NCI-H2227 (cell line): ENCODE measurements around the gene FAM83F.

Source experiments
- DNase-seq: peaks from one replicate; lab custom pipeline; 2025; ENCODE audit not compliant: unreplicated experiment; lab: John Stamatoyannopoulos, UW

FAM83F gene

GRCh38 chr22:40033586-40034380 is 39.0 kb downstream of the FAM83F start:
- peak; percentile 59 for DNase-seq

- no peak for DNase-seq
Measured at GRCh38 chr22:40035351-40035750, 40.6 kb downstream of the FAM83F start.

GRCh38 chr22:40036126-40036525 is 41.4 kb downstream of the FAM83F start:
- DNase-seq, result no peak

GRCh38 chr22:40036591-40037225 is 42.0 kb downstream of the FAM83F start:
- DNase-seq, result peak; percentile 65

- no peak for DNase-seq
Measured at GRCh38 chr22:40037320-40037719, 42.6 kb downstream of the FAM83F start.

GRCh38 chr22:40039482-40040115 is 44.8 kb downstream of the FAM83F start:
- DNase-seq, result no peak

GRCh38 chr22:40040927-40041326 is 46.2 kb downstream of the FAM83F start:
- peak; percentile 59 for DNase-seq

- no peak for DNase-seq
Measured at GRCh38 chr22:40041366-40042137, 46.8 kb downstream of the FAM83F start.

- DNase-seq, result no peak
Measured at GRCh38 chr22:40042312-40042711, 47.6 kb downstream of the FAM83F start.

GRCh38 chr22:40043081-40043480 is 48.3 kb downstream of the FAM83F start:
- DNase-seq, result no peak

- no peak for DNase-seq
Measured at GRCh38 chr22:40043793-40044101, 49.0 kb downstream of the FAM83F start.

GRCh38 chr22:40044102-40044869 is 49.5 kb downstream of the FAM83F start:
- DNase-seq, result peak; percentile 97

GRCh38 chr22:40044870-40045834 is 50.4 kb downstream of the FAM83F start:
- peak; percentile 66 for DNase-seq

- DNase-seq, result no peak
Measured at GRCh38 chr22:40046126-40046525, 51.4 kb downstream of the FAM83F start.

GRCh38 chr22:40050258-40050657 is 55.5 kb downstream of the FAM83F start:
- no peak for DNase-seq

- peak; percentile 42 for DNase-seq
Measured at GRCh38 chr22:40051322-40051721, 56.6 kb downstream of the FAM83F start.

- DNase-seq, result no peak
Measured at GRCh38 chr22:40053460-40053859, 58.7 kb downstream of the FAM83F start.

- DNase-seq, result no peak
Measured at GRCh38 chr22:40054486-40054885, 59.7 kb downstream of the FAM83F start.

GRCh38 chr22:40055143-40055883 is 60.6 kb downstream of the FAM83F start:
- peak; percentile 31 for DNase-seq
